ENCODE data around the gene RPUSD2.

Gene RPUSD2

GRCh38 chr15:40569129-40569953, at the start of gene RPUSD2:
Gene RPUSD2, plus strand, starts transcription at chr15:40569299. Its CDS starts 39 bp downstream, at chr15:40569338.
- peak; percentile 93 for DNase-seq

- DNase-seq, result no peak
Observed at GRCh38 chr15:40523611-40524010, 45.5 kb upstream of the RPUSD2 start.

GRCh38 chr15:40525855-40526254, 43.2 kb upstream of the RPUSD2 start:
- DNase-seq, result no peak

- no peak for DNase-seq
Observed at GRCh38 chr15:40528801-40529200, 40.3 kb upstream of the RPUSD2 start.

- no peak for DNase-seq
Observed at GRCh38 chr15:40533763-40534364, 35.2 kb upstream of the RPUSD2 start.

- no peak for DNase-seq
Observed at GRCh38 chr15:40534371-40534770, 34.7 kb upstream of the RPUSD2 start.

- peak; percentile 23 for DNase-seq
Observed at GRCh38 chr15:40536501-40536900, 32.6 kb upstream of the RPUSD2 start.

- DNase-seq, result no peak
Observed at GRCh38 chr15:40538976-40539375, 30.1 kb upstream of the RPUSD2 start.

- DNase-seq, result no peak
Observed at GRCh38 chr15:40543082-40543481, 26.0 kb upstream of the RPUSD2 start.

GRCh38 chr15:40543631-40544294, 25.3 kb upstream of the RPUSD2 start:
- DNase-seq, result no peak

GRCh38 chr15:40545457-40545856, 23.6 kb upstream of the RPUSD2 start:
- DNase-seq, result no peak

GRCh38 chr15:40548610-40549009, 20.5 kb upstream of the RPUSD2 start:
- no peak for DNase-seq

GRCh38 chr15:40549894-40550293, 19.2 kb upstream of the RPUSD2 start:
- no peak for DNase-seq

- DNase-seq, result no peak
Observed at GRCh38 chr15:40550341-40551037, 18.6 kb upstream of the RPUSD2 start.

GRCh38 chr15:40554161-40554525, 15.0 kb upstream of the RPUSD2 start:
- DNase-seq, result no peak

- DNase-seq, result no peak
Observed at GRCh38 chr15:40555876-40556275, 13.2 kb upstream of the RPUSD2 start.

- no peak for DNase-seq
Observed at GRCh38 chr15:40558952-40559742, 10.0 kb upstream of the RPUSD2 start.

GRCh38 chr15:40562691-40563090, 6.4 kb upstream of the RPUSD2 start:
- DNase-seq, result no peak

- DNase-seq, result no peak
Observed at GRCh38 chr15:40563426-40563825, 5.7 kb upstream of the RPUSD2 start.

- DNase-seq, result peak; percentile 99
Observed at GRCh38 chr15:40564591-40565332, 4.3 kb upstream of the RPUSD2 start, which contains the start of gene CCDC32. Gene CCDC32, minus strand, starts transcription at chr15:40565042. Its CDS starts 2,027 bp downstream, at chr15:40563015.
